D721Med (cell line): ENCODE data around the gene LRRFIP2.

ENCODE experiments used
- DNase-seq: peaks from one replicate; pipeline ENCODE4 v3.0.0; 2011; ENCODE audit warnings: low spot score; ENCODE audit not compliant: insufficient read length
- FAIRE-seq: peaks from 2 replicates; lab custom pipeline; 2011; peaks lifted over from hg19 to GRCh38; lab: Jason Lieb, UNC
- TF ChIP-seq, protein P1 (sequence below): IDR thresholded peaks from 2 replicates; pipeline ENCODE4 v1.5.1; 2012; ENCODE audit warnings: mild to moderate bottlenecking, control low read depth; ENCODE audit not compliant: insufficient read depth; ENCODE audit errors: missing control alignments

The LRRFIP2 gene

GRCh38 chr3:37137516-37137915, 36.9 kb downstream of the LRRFIP2 start:
- FAIRE-seq, result no peak
- DNase-seq, result no peak
- TF ChIP-seq, protein P1, sequence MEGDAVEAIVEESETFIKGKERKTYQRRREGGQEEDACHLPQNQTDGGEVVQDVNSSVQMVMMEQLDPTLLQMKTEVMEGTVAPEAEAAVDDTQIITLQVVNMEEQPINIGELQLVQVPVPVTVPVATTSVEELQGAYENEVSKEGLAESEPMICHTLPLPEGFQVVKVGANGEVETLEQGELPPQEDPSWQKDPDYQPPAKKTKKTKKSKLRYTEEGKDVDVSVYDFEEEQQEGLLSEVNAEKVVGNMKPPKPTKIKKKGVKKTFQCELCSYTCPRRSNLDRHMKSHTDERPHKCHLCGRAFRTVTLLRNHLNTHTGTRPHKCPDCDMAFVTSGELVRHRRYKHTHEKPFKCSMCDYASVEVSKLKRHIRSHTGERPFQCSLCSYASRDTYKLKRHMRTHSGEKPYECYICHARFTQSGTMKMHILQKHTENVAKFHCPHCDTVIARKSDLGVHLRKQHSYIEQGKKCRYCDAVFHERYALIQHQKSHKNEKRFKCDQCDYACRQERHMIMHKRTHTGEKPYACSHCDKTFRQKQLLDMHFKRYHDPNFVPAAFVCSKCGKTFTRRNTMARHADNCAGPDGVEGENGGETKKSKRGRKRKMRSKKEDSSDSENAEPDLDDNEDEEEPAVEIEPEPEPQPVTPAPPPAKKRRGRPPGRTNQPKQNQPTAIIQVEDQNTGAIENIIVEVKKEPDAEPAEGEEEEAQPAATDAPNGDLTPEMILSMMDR, result no peak

- TF ChIP-seq, protein P1, result no peak
- FAIRE-seq, result no peak
- DNase-seq, result no peak
Measured at GRCh38 chr3:37136067-37136466, 38.3 kb downstream of the LRRFIP2 start.

- no peak for DNase-seq
- no peak for FAIRE-seq
- TF ChIP-seq, protein P1, result no peak
Measured at GRCh38 chr3:37135561-37135960, 38.8 kb downstream of the LRRFIP2 start.

- TF ChIP-seq, protein P1, result no peak
- FAIRE-seq, result no peak
- DNase-seq, result no peak
Measured at GRCh38 chr3:37132334-37132733, 42.0 kb downstream of the LRRFIP2 start.

DNA sequence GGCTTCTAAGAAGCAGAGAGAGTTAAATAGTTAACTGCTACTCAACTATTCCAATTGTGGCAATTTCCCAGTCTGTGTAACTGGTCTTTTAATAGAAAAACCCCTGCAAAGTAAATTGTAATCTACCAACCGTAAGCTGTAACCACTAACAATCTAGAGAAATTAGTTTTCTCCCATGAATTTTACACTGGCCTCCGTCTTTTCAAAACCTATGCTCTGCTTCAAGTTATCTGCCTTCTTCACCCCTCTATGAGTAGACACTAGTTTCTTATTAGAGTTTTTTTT, 42.6 kb downstream of the LRRFIP2 start:
- FAIRE-seq (no peak), DNase-seq (no peak)
- TF ChIP-seq, protein P1, result no peak

DNA sequence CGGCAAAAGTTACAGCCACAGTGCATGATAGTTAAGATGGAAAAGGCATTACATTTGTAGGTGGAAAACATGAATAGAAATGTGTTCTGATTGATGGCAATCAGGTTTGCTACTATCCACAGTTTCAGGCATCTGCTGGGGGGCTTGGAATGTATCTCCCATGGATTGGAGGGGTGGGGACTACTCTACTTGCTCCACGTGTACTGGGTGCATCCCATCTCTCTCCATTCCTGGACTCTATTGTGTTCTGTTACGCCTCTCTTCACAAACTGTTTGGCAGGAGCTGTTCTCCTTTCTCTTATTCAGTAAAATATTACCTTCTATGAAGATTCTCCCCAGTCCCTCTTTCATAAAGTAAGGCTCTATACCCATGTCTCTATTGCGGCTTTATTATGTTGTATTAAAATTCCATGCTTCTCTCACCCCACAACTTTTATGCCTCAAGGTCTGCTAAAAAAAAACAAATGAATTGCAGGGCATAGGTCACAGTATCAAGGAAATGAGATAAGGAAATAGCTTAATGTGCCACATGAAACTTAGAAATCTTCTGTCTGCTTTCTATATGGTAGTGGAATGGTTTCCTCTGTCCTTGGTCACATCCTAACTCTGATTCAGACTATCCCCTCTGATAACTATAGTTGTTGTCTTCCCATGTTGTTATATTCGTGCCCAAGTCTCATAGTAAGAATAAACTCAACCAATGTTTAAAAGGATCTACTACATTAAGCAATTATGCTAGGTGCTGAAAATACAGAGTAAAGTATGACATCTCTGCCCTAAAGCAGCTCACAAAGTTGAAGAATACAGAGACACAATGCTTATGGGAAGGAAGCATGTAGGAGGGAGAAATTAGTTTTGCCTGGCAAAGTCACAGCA, 43.2 kb downstream of the LRRFIP2 start:
- TF ChIP-seq, protein P1, result no peak
- no peak for DNase-seq
- FAIRE-seq, result no peak

DNA sequence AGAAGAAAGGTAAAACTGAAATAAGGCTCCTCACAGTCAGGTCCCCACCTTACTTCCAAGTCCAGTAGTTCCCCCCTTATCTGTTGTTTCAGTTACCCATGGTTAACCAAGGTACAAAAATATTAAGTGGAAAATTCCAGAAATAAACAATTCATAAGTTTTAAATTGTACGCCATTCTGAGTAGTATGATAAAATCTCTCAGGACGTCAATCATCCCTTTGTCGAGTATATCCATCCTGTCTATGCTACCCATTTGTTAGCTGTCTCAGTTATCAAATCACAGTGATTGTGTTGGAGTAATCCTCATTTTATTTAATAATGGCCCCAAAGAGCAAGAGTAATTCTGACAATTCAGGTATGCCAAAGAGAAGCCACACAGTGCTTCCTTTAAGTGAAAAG, 43.9 kb downstream of the LRRFIP2 start:
- TF ChIP-seq, protein P1, result no peak
- DNase-seq (no peak), FAIRE-seq (no peak)
